Upper lobe of left lung (tissue), 4 donors: ENCODE data around the gene TCP11L1.

ENCODE experiments used
- CTCF ChIP-seq, 6 experiments: fragments of 450-650 bp in 4 of 6; fragments of 200-600 bp in 2 of 6; sonication (generic) in 2 of 6; IDR thresholded peaks; one replicate each; pipeline ENCODE4 v1.5.1; 2016 to 2019; ENCODE audit warnings: antibody characterized with exemption in 6 of 6
- EP300 ChIP-seq, 4 donors: sonication (generic); formaldehyde crosslinking; IDR thresholded peaks; one replicate each; pipeline ENCODE4 v1.5.1; 2017; ENCODE audit warnings: antibody characterized with exemption in 4 of 4, control low read depth in 2 of 4
- POLR2A ChIP-seq, 4 donors: fragments of 450-650 bp; IDR thresholded peaks; one replicate each; pipeline ENCODE4 v1.5.1; 2016 to 2017; ENCODE audit warnings: antibody characterized with exemption in 4 of 4, mild to moderate bottlenecking in 2 of 4
- POLR2AphosphoS5 ChIP-seq, 2 donors: sonication (generic); formaldehyde crosslinking; IDR thresholded peaks; one replicate each; pipeline ENCODE4 v1.5.1; 2017; ENCODE audit warnings: antibody characterized with exemption in 2 of 2

GRCh38 chr11:33005175-33005574 lies 34.2 kb upstream of the TCP11L1 start:
- TF ChIP-seq POLR2A (IDR thresholded peaks at IDR 0.05), result no peak
- TF ChIP-seq CTCF (IDR thresholded peaks at IDR 0.05), result no peak
- no peak for TF ChIP-seq POLR2AphosphoS5 (IDR thresholded peaks at IDR 0.05)
- TF ChIP-seq EP300 (IDR thresholded peaks at IDR 0.05), result no peak
